WTC11 (cell line): Measurements from ENCODE around the gene CYTH3. TPM values are rescaled to one million over a fixed set of nuclear protein-coding genes. Genes with fewer than 3 reads are reported as not detected.

Experiments used
- ATAC-seq: fragments of 200-7000 bp; cut with Tn5 transposase; 2 replicates; pipeline ENCODE4 v1.10.0; 2021; ENCODE audit warnings: mild to moderate bottlenecking, moderate library complexity
- CTCF ChIA-PET: fragments of 300-600 bp; sonication (Branson Sonifier 250); formaldehyde crosslinking; loops from one replicate; lab custom pipeline; 2021; ENCODE audit warnings: antibody characterized with exemption; lab: Charles Lee
- POLR2A ChIA-PET: fragments of 350-600 bp; sonication (Branson Sonifier 250); formaldehyde crosslinking; loops from one replicate; lab custom pipeline; 2021; ENCODE audit warnings: antibody characterized with exemption; lab: Charles Lee
- DNase-seq: peaks from one replicate; pipeline ENCODE4 v3.0.0; 2021; ENCODE audit warnings: low spot score
- H3K27ac Mint-ChIP-seq: 2 replicates; pipeline ENCODE4 v1.8.0; 2021; ENCODE audit warnings: mixed read lengths
- H3K27me3 Mint-ChIP-seq: 2 replicates; pipeline ENCODE4 v1.8.0; 2021; ENCODE audit warnings: low read depth, mild to moderate bottlenecking, moderate library complexity, mixed read lengths
- H3K36me3 Mint-ChIP-seq: 2 replicates; pipeline ENCODE4 v1.8.0; 2021; ENCODE audit warnings: mixed read lengths
- H3K4me1 Mint-ChIP-seq: 2 replicates; pipeline ENCODE4 v1.8.0; 2022; ENCODE audit warnings: mixed read lengths
- H3K4me3 Mint-ChIP-seq: 2 replicates; pipeline ENCODE4 v1.8.0; 2021; ENCODE audit warnings: mild to moderate bottlenecking, moderate library complexity, mixed read lengths
- H3K9me3 Mint-ChIP-seq: 2 replicates; pipeline ENCODE4 v1.8.0; 2021; ENCODE audit warnings: mixed read lengths
- CREM ChIP-seq: sonication (generic); formaldehyde crosslinking; IDR thresholded peaks from 2 replicates; pipeline ENCODE4 v1.8.1; 2022; ENCODE audit warnings: mild to moderate bottlenecking, missing genetic modification reagents, moderate library complexity
- EMX1 ChIP-seq: fragments of 250-450 bp; sonication (Bioruptor Pico); IDR thresholded peaks from 2 replicates; pipeline ENCODE4 v1.8.0; 2021; ENCODE audit warnings: mild to moderate bottlenecking
- FOXK1 ChIP-seq: sonication (generic); formaldehyde crosslinking; IDR thresholded peaks from 2 replicates; pipeline ENCODE4 v1.8.0; 2022; ENCODE audit warnings: mild to moderate bottlenecking, moderate library complexity, missing genetic modification reagents
- MXD4 ChIP-seq: fragments of 250-450 bp; sonication (Bioruptor Pico); IDR thresholded peaks from 2 replicates; pipeline ENCODE4 v1.8.0; 2021; ENCODE audit warnings: mild to moderate bottlenecking, moderate library complexity, borderline replicate concordance
- NFE2L1 ChIP-seq: sonication (generic); formaldehyde crosslinking; IDR thresholded peaks from 2 replicates; pipeline ENCODE4 v1.8.1; 2023; ENCODE audit warnings: missing genetic modification reagents
- NR2C2 ChIP-seq: sonication (generic); formaldehyde crosslinking; IDR thresholded peaks from 2 replicates; pipeline ENCODE4 v1.8.0; 2022; ENCODE audit warnings: mild to moderate bottlenecking, missing genetic modification reagents
- PREB ChIP-seq: sonication (generic); formaldehyde crosslinking; IDR thresholded peaks from 2 replicates; pipeline ENCODE4 v1.8.1; 2022; ENCODE audit warnings: mild to moderate bottlenecking, missing genetic modification reagents, moderate library complexity, borderline replicate concordance
- SOX15 ChIP-seq: fragments of 250-450 bp; sonication (Bioruptor Pico); IDR thresholded peaks from 2 replicates; pipeline ENCODE4 v1.9.0; 2021; ENCODE audit warnings: mild to moderate bottlenecking
- ZNF317 ChIP-seq: sonication (generic); formaldehyde crosslinking; IDR thresholded peaks from 2 replicates; pipeline ENCODE4 v1.8.1; 2023; ENCODE audit warnings: low read depth, mild to moderate bottlenecking, moderate library complexity, missing genetic modification reagents, borderline replicate concordance
- ZNF423 ChIP-seq: fragments of 250-450 bp; sonication (Bioruptor Pico); IDR thresholded peaks from 2 replicates; pipeline ENCODE4 v2.1.2; 2022; ENCODE audit warnings: mild to moderate bottlenecking, moderate library complexity
- total RNA-seq: library from RNA; stranded (reverse); gene quantifications from 3 replicates; pipeline ENCODE4 v1.2.3, GENCODE V29; 2021
- TF ChIP-seq, protein P1 (sequence below): fragments of 250-450 bp; sonication (Bioruptor Pico); IDR thresholded peaks from 2 replicates; pipeline ENCODE4 v2.1.2; 2022; ENCODE audit warnings: mild to moderate bottlenecking, moderate library complexity
- TF ChIP-seq, protein P2 (sequence below): sonication (generic); formaldehyde crosslinking; IDR thresholded peaks from 2 replicates; pipeline ENCODE4 v1.8.1; 2023; ENCODE audit warnings: mild to moderate bottlenecking, missing genetic modification reagents
- TF ChIP-seq, protein P3 (sequence below): sonication (generic); formaldehyde crosslinking; IDR thresholded peaks from 2 replicates; pipeline ENCODE4 v1.8.0; 2022; ENCODE audit warnings: mild to moderate bottlenecking, missing genetic modification reagents
- TF ChIP-seq, protein P4 (sequence below): sonication (generic); formaldehyde crosslinking; IDR thresholded peaks from 2 replicates; pipeline ENCODE4 v1.8.0; 2022; ENCODE audit warnings: missing genetic modification reagents

Gene CYTH3
- total RNA-seq, 1 experiment from 2014 or later, result 13.2 TPM

DNA sequence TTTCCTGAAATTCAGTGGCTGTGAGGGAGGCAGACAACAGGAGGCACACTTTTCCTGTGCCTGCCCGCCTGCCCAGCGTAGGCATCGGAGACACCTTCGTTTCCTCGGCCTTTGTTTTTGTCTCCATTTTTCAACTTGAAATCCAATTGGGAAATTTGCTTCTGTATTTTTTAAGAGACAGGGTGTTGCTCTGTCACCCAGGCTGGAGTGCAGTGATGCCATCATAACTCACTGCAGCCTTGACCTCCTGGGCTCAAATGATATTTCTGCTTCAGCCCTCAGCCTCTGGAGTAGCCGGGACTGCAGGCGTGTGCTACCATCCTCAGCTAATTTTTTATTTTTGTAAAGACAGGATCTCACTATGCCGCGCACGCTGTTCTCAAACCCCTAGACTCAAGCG lies 116.8 kb downstream of the CYTH3 start:
- DNase-seq (no peak), ATAC-seq (no peak)
- POLR2A ChIA-PET, result no interaction called here
- H3K4me1 Mint-ChIP-seq, result peaks cover 8% of the 10 kb centered on the region; the same call in 1 of the 2 replicates
- CTCF ChIA-PET, result no interaction called here
- H3K4me3 Mint-ChIP-seq, result no peak overlapping the region
- H3K9me3 Mint-ChIP-seq, result no peaks in the 10 kb centered on the region
- peaks cover 42% of the 10 kb centered on the region for H3K36me3 Mint-ChIP-seq
- H3K27ac Mint-ChIP-seq, result no peak overlapping the region
- no peaks in the 10 kb centered on the region for H3K27me3 Mint-ChIP-seq
- TF ChIP-seq MXD4 (CRISPR knock-in tag), result no peak

DNA sequence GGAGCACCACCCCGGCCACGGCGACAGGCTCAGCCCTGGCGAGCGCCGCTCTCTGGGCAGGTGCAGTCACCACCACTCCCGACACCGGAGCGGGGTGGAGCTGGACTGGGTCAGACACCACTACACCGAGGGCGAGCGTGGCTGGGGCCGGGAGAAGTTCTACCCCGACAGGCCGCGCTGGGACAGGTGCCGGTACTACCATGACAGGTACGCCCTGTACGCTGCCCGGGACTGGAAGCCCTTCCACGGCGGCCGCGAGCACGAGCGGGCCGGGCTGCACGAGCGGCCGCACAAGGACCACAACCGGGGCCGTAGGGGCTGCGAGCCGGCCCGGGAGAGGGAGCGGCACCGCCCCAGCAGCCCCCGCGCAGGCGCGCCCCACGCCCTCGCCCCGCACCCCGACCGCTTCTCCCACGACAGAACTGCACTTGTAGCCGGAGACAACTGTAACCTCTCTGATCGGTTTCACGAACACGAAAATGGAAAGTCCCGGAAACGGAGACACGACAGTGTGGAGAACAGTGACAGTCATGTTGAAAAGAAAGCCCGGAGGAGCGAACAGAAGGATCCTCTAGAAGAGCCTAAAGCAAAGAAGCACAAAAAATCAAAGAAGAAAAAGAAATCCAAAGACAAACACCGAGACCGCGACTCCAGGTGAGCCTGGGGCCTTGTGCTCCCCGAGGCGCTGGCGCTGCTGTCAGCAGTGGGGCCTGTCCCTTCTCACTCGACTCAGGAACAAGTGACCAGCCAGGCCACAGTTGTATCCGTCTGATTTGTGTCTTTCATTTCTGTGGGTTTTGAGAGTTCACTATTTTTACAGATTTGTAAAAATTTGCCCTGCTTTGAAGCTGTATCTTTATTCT lies 117.7 kb downstream of the CYTH3 start:
- Mint-ChIP-seq H3K4me3 (no peak overlapping the region), H3K27me3 (no peaks in the 10 kb centered on the region), H3K9me3 (no peaks in the 10 kb centered on the region), H3K36me3 (peaks cover 47% of the 10 kb centered on the region), H3K4me1 (no peaks in the 10 kb centered on the region), H3K27ac (no peak overlapping the region)
- ChIA-PET POLR2A (interaction anchor here (1.0 kb wide), 1 partner anchor 169 kb away, joined by 3 read pairs; no protein-coding TSS in a partner anchor), CTCF (no interaction called here)
- no peak for TF ChIP-seq NFE2L1
- TF ChIP-seq, protein P1, sequence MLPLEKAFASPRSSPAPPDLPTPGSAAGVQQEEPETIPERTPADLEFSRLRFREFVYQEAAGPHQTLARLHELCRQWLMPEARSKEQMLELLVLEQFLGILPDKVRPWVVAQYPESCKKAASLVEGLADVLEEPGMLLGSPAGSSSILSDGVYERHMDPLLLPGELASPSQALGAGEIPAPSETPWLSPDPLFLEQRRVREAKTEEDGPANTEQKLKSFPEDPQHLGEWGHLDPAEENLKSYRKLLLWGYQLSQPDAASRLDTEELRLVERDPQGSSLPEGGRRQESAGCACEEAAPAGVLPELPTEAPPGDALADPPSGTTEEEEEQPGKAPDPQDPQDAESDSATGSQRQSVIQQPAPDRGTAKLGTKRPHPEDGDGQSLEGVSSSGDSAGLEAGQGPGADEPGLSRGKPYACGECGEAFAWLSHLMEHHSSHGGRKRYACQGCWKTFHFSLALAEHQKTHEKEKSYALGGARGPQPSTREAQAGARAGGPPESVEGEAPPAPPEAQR (CRISPR knock-in tag), result no peak
- no peak for TF ChIP-seq EMX1 (CRISPR knock-in tag)
- TF ChIP-seq, protein P2, sequence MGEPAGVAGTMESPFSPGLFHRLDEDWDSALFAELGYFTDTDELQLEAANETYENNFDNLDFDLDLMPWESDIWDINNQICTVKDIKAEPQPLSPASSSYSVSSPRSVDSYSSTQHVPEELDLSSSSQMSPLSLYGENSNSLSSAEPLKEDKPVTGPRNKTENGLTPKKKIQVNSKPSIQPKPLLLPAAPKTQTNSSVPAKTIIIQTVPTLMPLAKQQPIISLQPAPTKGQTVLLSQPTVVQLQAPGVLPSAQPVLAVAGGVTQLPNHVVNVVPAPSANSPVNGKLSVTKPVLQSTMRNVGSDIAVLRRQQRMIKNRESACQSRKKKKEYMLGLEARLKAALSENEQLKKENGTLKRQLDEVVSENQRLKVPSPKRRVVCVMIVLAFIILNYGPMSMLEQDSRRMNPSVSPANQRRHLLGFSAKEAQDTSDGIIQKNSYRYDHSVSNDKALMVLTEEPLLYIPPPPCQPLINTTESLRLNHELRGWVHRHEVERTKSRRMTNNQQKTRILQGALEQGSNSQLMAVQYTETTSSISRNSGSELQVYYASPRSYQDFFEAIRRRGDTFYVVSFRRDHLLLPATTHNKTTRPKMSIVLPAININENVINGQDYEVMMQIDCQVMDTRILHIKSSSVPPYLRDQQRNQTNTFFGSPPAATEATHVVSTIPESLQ, result no peak
- TF ChIP-seq, protein P3, sequence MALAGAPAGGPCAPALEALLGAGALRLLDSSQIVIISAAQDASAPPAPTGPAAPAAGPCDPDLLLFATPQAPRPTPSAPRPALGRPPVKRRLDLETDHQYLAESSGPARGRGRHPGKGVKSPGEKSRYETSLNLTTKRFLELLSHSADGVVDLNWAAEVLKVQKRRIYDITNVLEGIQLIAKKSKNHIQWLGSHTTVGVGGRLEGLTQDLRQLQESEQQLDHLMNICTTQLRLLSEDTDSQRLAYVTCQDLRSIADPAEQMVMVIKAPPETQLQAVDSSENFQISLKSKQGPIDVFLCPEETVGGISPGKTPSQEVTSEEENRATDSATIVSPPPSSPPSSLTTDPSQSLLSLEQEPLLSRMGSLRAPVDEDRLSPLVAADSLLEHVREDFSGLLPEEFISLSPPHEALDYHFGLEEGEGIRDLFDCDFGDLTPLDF (CRISPR knock-in tag), result no peak
- TF ChIP-seq, protein P4, sequence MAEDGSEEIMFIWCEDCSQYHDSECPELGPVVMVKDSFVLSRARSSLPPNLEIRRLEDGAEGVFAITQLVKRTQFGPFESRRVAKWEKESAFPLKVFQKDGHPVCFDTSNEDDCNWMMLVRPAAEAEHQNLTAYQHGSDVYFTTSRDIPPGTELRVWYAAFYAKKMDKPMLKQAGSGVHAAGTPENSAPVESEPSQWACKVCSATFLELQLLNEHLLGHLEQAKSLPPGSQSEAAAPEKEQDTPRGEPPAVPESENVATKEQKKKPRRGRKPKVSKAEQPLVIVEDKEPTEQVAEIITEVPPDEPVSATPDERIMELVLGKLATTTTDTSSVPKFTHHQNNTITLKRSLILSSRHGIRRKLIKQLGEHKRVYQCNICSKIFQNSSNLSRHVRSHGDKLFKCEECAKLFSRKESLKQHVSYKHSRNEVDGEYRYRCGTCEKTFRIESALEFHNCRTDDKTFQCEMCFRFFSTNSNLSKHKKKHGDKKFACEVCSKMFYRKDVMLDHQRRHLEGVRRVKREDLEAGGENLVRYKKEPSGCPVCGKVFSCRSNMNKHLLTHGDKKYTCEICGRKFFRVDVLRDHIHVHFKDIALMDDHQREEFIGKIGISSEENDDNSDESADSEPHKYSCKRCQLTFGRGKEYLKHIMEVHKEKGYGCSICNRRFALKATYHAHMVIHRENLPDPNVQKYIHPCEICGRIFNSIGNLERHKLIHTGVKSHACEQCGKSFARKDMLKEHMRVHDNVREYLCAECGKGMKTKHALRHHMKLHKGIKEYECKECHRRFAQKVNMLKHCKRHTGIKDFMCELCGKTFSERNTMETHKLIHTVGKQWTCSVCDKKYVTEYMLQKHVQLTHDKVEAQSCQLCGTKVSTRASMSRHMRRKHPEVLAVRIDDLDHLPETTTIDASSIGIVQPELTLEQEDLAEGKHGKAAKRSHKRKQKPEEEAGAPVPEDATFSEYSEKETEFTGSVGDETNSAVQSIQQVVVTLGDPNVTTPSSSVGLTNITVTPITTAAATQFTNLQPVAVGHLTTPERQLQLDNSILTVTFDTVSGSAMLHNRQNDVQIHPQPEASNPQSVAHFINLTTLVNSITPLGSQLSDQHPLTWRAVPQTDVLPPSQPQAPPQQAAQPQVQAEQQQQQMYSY (CRISPR knock-in tag), result no peak
- no peak for TF ChIP-seq FOXK1 (CRISPR knock-in tag)
- TF ChIP-seq PREB, result no peak
- TF ChIP-seq ZNF423 (CRISPR knock-in tag), result no peak
- TF ChIP-seq CREM (CRISPR knock-in tag), result no peak
- TF ChIP-seq SOX15 (CRISPR knock-in tag), result no peak
- no peak for TF ChIP-seq ZNF317
- TF ChIP-seq NR2C2 (CRISPR knock-in tag), result no peak
- DNase-seq (no peak), ATAC-seq (no peak)
